NCI-H1694 (cell line): ENCODE results near the gene CAPZA3.
"Not testable (repeated sequence)": the region's sequence is repeated elsewhere in the genome, so short reads cannot be mapped to it uniquely, and the experiment has no call there.

ENCODE experiments used
- DNase-seq: peaks from one replicate; lab custom pipeline; 2025; lab: John Stamatoyannopoulos, UW

CAPZA3 gene

DNA sequence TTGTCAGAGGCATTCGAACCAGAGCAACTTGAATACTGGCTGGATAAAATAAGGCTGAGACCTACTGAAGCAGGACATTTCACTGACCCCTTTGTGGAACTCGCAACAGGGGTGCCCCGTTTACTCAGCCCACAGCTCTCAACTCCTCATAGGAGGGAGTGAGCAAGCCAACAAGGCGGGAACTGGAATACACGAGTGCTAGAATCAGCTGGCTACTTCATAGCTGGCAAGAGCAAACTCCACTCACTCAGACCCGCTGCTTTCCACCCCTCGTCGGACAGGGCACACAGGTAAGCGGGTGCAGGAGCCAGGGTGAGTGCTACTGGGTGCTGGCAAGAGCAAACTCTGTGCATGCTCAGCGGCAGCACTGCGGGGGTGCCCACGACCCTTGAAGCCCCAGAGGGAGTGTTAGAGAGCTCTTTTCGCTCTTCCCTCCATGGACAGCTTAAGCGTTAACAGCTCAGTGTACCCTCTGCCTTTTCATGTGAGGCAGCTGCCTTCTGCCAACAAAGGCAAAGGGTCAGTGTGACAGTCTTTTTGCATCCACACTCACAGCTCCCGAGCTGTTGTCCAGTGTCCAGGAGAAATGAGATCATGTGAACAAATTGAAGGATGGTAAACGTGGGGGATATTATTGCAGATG, 15.7 kb downstream of the CAPZA3 start:
- DNase-seq, result no peak

DNA sequence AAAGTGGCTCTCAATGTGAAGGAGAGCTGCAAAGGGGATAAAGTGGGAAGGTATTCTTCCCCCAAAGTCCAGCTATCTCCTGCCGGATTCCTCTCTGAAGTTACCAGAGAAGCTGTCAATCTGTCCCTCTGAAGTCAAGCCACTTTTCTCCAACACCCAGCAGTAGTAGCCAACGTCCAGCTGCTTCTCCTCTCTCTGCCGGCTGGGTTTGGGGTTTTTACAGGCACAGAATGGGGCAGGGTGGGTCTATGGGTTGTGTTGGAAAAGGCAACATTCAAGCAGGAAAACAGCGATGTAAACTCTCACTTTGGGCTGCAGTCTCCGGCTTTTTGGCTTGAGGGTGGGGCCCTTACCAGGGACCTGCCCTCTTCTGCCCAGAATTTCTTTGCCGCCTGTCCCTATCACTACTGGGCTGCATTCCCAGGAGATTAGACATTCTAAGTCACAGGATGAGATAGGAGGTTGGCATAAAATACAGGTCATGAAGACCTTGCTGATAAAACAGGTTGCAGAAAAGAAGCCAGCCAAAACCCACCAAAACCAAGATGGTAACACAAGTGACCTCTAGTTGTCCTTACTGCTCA, 16.3 kb downstream of the CAPZA3 start:
- no peak for DNase-seq

- no peak for DNase-seq
These were observed 17.4 kb downstream of the CAPZA3 start for GRCh38 chr12:18755341-18755740.

DNA sequence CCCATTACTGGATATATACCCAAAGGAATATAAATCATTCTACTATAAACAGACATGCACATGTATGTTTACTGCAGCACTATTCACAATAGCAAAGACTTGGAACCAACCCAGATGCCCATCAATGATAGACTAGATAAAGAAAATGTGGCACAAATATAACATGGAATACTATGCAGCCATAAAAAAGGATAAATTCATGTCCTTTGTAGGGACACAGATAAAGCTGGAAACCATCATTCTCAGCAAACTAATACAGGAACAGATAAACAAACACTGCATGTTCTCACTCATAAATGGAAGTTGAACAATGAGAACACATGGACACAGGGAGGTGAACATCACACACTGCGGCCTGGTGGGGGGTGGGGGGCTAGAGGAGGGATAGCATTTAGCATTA, 28.6 kb downstream of the CAPZA3 start:
- DNase-seq, result not testable (repeated sequence)

DNA sequence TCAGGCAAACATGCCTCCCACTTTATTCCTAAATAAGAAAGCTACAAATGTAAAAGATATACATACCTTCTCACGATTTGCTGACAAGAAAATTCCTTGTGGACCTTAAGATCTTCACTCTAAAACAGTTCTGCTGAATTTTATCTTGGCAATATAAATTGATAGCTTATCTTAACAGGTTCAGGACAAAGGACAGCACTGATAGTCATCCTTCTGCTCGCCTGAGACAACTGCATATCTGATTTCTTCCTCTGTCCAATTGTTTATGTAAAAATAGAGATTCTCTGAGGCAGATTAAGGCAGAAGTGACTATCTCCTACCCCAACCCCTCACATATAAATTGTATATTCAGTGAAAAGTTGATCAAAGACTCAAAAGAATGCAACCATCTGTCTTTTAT, 44.9 kb downstream of the CAPZA3 start:
- no peak for DNase-seq

DNA sequence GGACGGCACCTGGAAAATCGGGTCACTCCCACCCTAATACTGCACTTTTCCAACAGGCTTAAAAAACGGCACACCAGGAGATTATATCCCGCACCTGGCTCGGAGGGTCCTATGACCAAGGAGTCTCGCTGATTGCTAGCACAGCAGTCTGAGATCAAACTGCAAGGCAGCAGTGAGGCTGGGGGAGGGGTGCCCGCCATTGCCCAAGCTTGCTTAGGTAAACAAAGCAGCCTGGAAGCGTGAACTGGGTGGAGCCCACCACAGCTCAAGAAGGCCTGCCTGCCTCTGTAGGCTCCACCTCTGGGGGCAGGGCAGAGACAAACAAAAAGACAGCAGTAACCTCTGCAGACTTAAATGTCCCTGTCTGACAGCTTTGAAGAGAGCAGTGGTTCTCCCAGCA, 47.5 kb downstream of the CAPZA3 start:
- DNase-seq, result not testable (repeated sequence)
